ENCODE results near the gene ZCCHC18.
"Not testable (repeated sequence)": the region's sequence is repeated elsewhere in the genome, so short reads cannot be mapped to it uniquely, and the experiment has no call there.

The ZCCHC18 gene

GRCh38 chrX:104112326-104112951, at the start of gene ZCCHC18:
TSS of gene ZCCHC18 (plus strand) at chrX:104112523. CDS start at chrX:104114112, 1,589 bp downstream.
- H3K4me1 Mint-ChIP-seq = peaks cover 12% of the 10 kb centered on the region
- H3K27me3 Mint-ChIP-seq = no peaks in the 10 kb centered on the region
- ATAC-seq = peak; percentile 87
- peak within 1 kb of the TSS; percentile 95 for H3K27ac Mint-ChIP-seq
- peak within 1 kb of the TSS; percentile 94 for H3K4me3 Mint-ChIP-seq
- H3K9me3 Mint-ChIP-seq = no peaks in the 10 kb centered on the region
- H3K36me3 Mint-ChIP-seq = no peaks in the 10 kb centered on the region

- not testable (repeated sequence) for H3K4me1 Mint-ChIP-seq, H3K9me3 Mint-ChIP-seq, H3K27me3 Mint-ChIP-seq, H3K27ac Mint-ChIP-seq, ATAC-seq, H3K4me3 Mint-ChIP-seq, H3K36me3 Mint-ChIP-seq
Observed at GRCh38 chrX:104062636-104063035, 49.7 kb upstream of the ZCCHC18 start.

GRCh38 chrX:104075778-104076445, 36.4 kb upstream of the ZCCHC18 start, which contains the start of gene TMSB15C:
TSS of gene TMSB15C (minus strand) at chrX:104076236.
- peak; percentile 90 for ATAC-seq
- H3K4me3 Mint-ChIP-seq = not testable (repeated sequence)

GRCh38 chrX:104077854-104078253, 34.5 kb upstream of the ZCCHC18 start:
- ATAC-seq, H3K36me3 Mint-ChIP-seq, H3K4me3 Mint-ChIP-seq, H3K27me3 Mint-ChIP-seq, H3K9me3 Mint-ChIP-seq, H3K4me1 Mint-ChIP-seq, H3K27ac Mint-ChIP-seq: not testable (repeated sequence)

More at GRCh38 chrX:104075778-104076445, 36.4 kb upstream of the ZCCHC18 start, which contains the start of gene TMSB15C:
- H3K27ac Mint-ChIP-seq, H3K9me3 Mint-ChIP-seq, H3K36me3 Mint-ChIP-seq, H3K27me3 Mint-ChIP-seq, H3K4me1 Mint-ChIP-seq: not testable (repeated sequence)

- ATAC-seq = no peak
Observed at GRCh38 chrX:104084063-104084462, 28.3 kb upstream of the ZCCHC18 start.

GRCh38 chrX:104084534-104085277, 27.6 kb upstream of the ZCCHC18 start:
- H3K27ac Mint-ChIP-seq = no peak overlapping the region
- H3K9me3 Mint-ChIP-seq = no peaks in the 10 kb centered on the region
- ATAC-seq = no peak
- peaks cover 13% of the 10 kb centered on the region for H3K27me3 Mint-ChIP-seq
- H3K4me1 Mint-ChIP-seq = no peaks in the 10 kb centered on the region
- no peaks in the 10 kb centered on the region for H3K36me3 Mint-ChIP-seq
- H3K4me3 Mint-ChIP-seq = no peak overlapping the region

More at GRCh38 chrX:104084063-104084462, 28.3 kb upstream of the ZCCHC18 start:
- peaks cover 13% of the 10 kb centered on the region for H3K27me3 Mint-ChIP-seq
- no peak overlapping the region for H3K27ac Mint-ChIP-seq
- no peaks in the 10 kb centered on the region for H3K4me1 Mint-ChIP-seq
- H3K36me3 Mint-ChIP-seq = no peaks in the 10 kb centered on the region
- no peak overlapping the region for H3K4me3 Mint-ChIP-seq
- H3K9me3 Mint-ChIP-seq = no peaks in the 10 kb centered on the region

GRCh38 chrX:104085477-104085876, 26.8 kb upstream of the ZCCHC18 start:
- H3K27ac Mint-ChIP-seq = no peak overlapping the region

GRCh38 chrX:104085919-104086318, 26.4 kb upstream of the ZCCHC18 start:
- H3K27me3 Mint-ChIP-seq = peaks cover 13% of the 10 kb centered on the region

More at GRCh38 chrX:104085477-104085876, 26.8 kb upstream of the ZCCHC18 start:
- H3K36me3 Mint-ChIP-seq = no peaks in the 10 kb centered on the region
- no peak overlapping the region for H3K4me3 Mint-ChIP-seq
- no peaks in the 10 kb centered on the region for H3K9me3 Mint-ChIP-seq
- no peaks in the 10 kb centered on the region for H3K4me1 Mint-ChIP-seq
- H3K27me3 Mint-ChIP-seq = peaks cover 13% of the 10 kb centered on the region
- no peak for ATAC-seq

GRCh38 chrX:104098151-104098808, 14.0 kb upstream of the ZCCHC18 start:
- no peak overlapping the region for H3K4me3 Mint-ChIP-seq
- no peaks in the 10 kb centered on the region for H3K4me1 Mint-ChIP-seq
- H3K36me3 Mint-ChIP-seq = no peaks in the 10 kb centered on the region
- no peaks in the 10 kb centered on the region for H3K27me3 Mint-ChIP-seq
- no peak for ATAC-seq
- no peak overlapping the region for H3K27ac Mint-ChIP-seq
- no peaks in the 10 kb centered on the region for H3K9me3 Mint-ChIP-seq

More at GRCh38 chrX:104085919-104086318, 26.4 kb upstream of the ZCCHC18 start:
- no peaks in the 10 kb centered on the region for H3K9me3 Mint-ChIP-seq
- no peaks in the 10 kb centered on the region for H3K4me1 Mint-ChIP-seq
- ATAC-seq = no peak
- no peak overlapping the region for H3K4me3 Mint-ChIP-seq
- H3K27ac Mint-ChIP-seq = no peak overlapping the region
- H3K36me3 Mint-ChIP-seq = no peaks in the 10 kb centered on the region

GRCh38 chrX:104098919-104099318, 13.4 kb upstream of the ZCCHC18 start:
- H3K4me3 Mint-ChIP-seq = no peak overlapping the region
- no peaks in the 10 kb centered on the region for H3K9me3 Mint-ChIP-seq
- H3K36me3 Mint-ChIP-seq = no peaks in the 10 kb centered on the region
- no peak overlapping the region for H3K27ac Mint-ChIP-seq
- no peaks in the 10 kb centered on the region for H3K4me1 Mint-ChIP-seq
- no peak for ATAC-seq
- no peaks in the 10 kb centered on the region for H3K27me3 Mint-ChIP-seq

GRCh38 chrX:104104676-104105075, 7.6 kb upstream of the ZCCHC18 start:
- Mint-ChIP-seq H3K4me3 (no peak overlapping the region), H3K27me3 (no peaks in the 10 kb centered on the region), H3K4me1 (peaks cover 17% of the 10 kb centered on the region), H3K9me3 (no peaks in the 10 kb centered on the region), H3K27ac (no peak overlapping the region), H3K36me3 (no peaks in the 10 kb centered on the region)
- ATAC-seq = no peak

GRCh38 chrX:104105330-104106262, 6.7 kb upstream of the ZCCHC18 start:
- Mint-ChIP-seq H3K9me3 (no peaks in the 10 kb centered on the region), H3K4me1 (peaks cover 17% of the 10 kb centered on the region), H3K27me3 (no peaks in the 10 kb centered on the region), H3K4me3 (no peak overlapping the region), H3K27ac (no peak overlapping the region), H3K36me3 (no peaks in the 10 kb centered on the region)
- no peak for ATAC-seq

GRCh38 chrX:104108955-104109354, 3.4 kb upstream of the ZCCHC18 start:
- Mint-ChIP-seq H3K4me1 (peaks cover 17% of the 10 kb centered on the region), H3K4me3 (no peak overlapping the region), H3K27me3 (no peaks in the 10 kb centered on the region), H3K36me3 (no peaks in the 10 kb centered on the region), H3K27ac (no peak overlapping the region), H3K9me3 (no peaks in the 10 kb centered on the region)
- no peak for ATAC-seq

GRCh38 chrX:104110491-104111240, 1.7 kb upstream of the ZCCHC18 start:
- not testable (repeated sequence) for H3K9me3 Mint-ChIP-seq, H3K27me3 Mint-ChIP-seq, H3K4me3 Mint-ChIP-seq, H3K36me3 Mint-ChIP-seq, H3K27ac Mint-ChIP-seq
- H3K4me1 Mint-ChIP-seq = peaks cover 17% of the 10 kb centered on the region
- ATAC-seq = peak; percentile 31

Measured in stimulated activated memory B cell treated with anti-CD40 and anti-IgM and Interleukin-4, amounts not matched to agents 10 μg/mL and 1 μg/mL and 100 μg/mL, for 72 hours (primary cell).